GM12864 (cell line): ENCODE results near the gene UPP1.

Experiments used
- DNase-seq: peaks from one replicate; pipeline ENCODE4 v3.0.0-alpha.2; 2011; ENCODE audit warnings: low read depth
- H3K4me3 ChIP-seq: 2 replicates; pipeline ENCODE4 v1.5.1; 2011; ENCODE audit warnings: mild to moderate bottlenecking, low read depth, low read length, control low read depth
- CTCF ChIP-seq: IDR thresholded peaks from 2 replicates; pipeline ENCODE4 v1.5.1; 2011; ENCODE audit warnings: low read depth, mild to moderate bottlenecking, moderate library complexity, low read length, control low read depth, inconsistent platforms; ENCODE audit errors: missing control alignments

The UPP1 gene

GRCh38 chr7:48109848-48110663, 21.0 kb downstream of the UPP1 start:
- no peak overlapping the region for H3K4me3 ChIP-seq
- DNase-seq: no peak
- peak; percentile 99 for TF ChIP-seq CTCF

- DNase-seq: no peak
- no peak overlapping the region for H3K4me3 ChIP-seq
These were observed 21.8 kb downstream of the UPP1 start for GRCh38 chr7:48110868-48111267.

GRCh38 chr7:48111596-48111995, 22.5 kb downstream of the UPP1 start:
- no peak for TF ChIP-seq CTCF
- DNase-seq: no peak
- no peak overlapping the region for H3K4me3 ChIP-seq

More at GRCh38 chr7:48110868-48111267, 21.8 kb downstream of the UPP1 start:
- TF ChIP-seq CTCF: no peak

- no peak for TF ChIP-seq CTCF
- no peak overlapping the region for H3K4me3 ChIP-seq
- no peak for DNase-seq
These were observed 23.5 kb downstream of the UPP1 start for GRCh38 chr7:48112401-48113165.

GRCh38 chr7:48113275-48113674, 24.2 kb downstream of the UPP1 start:
- H3K4me3 ChIP-seq: no peak overlapping the region
- no peak for TF ChIP-seq CTCF

GRCh38 chr7:48114115-48114514, 25.1 kb downstream of the UPP1 start:
- DNase-seq: no peak
- no peak for TF ChIP-seq CTCF
- H3K4me3 ChIP-seq: no peak overlapping the region

More at GRCh38 chr7:48113275-48113674, 24.2 kb downstream of the UPP1 start:
- DNase-seq: no peak
